ENCODE data around the gene CFAP20DC. TPM values are rescaled to one million over a fixed set of nuclear protein-coding genes. Genes with fewer than 3 reads are reported as not detected.

CFAP20DC gene
- total and polyA plus RNA-seq, 2 of the 8 experiments (the other 6 are each of a cell fraction or from before 2014, with no cell fraction given): 2.2 to 2.8 TPM

GRCh38 chr3:58766587-58767282 lies 283.1 kb downstream of the CFAP20DC start:
- no peak overlapping the region for H3K23ac ChIP-seq (ENCODE audit: insufficient read length)
- 92% methylated on average over 9 of the region's 9 CpGs; no CpG with 5 or more reads in 1 of the 2 experiments for WGBS, 2 experiments (ENCODE audit: extremely low coverage in 1 of 2, insufficient coverage in 1 of 2, insufficient read length in 1 of 2, insufficient replicate concordance in 2 of 2, low coverage in 1 of 2, low lambda C conversion rate in 2 of 2, missing lambda C conversion rate in 1 of 2)

More at GRCh38 chr3:58766587-58767282, 283.1 kb downstream of the CFAP20DC start:
- POLR2A ChIA-PET (ENCODE audit: partially characterized antibody): no interaction called here
- Histone ChIP-seq H2BK120ac (replicated peaks; ENCODE audit: low read depth, low read length) (no peak overlapping the region), H3K56ac (replicated peaks; ENCODE audit: insufficient read length, low read depth, low read length) (no peak overlapping the region), H3K36me3 (ENCODE audit: control insufficient read depth in 2 of 4, insufficient read depth in 4 of 4, low read length in 3 of 4) (peaks cover 0 to 6% (median 0%) of the 10 kb centered on the region in 4 experiments; a peak in 2 of 8 replicates), H3K14ac (ENCODE audit: insufficient read length) (no peak overlapping the region), H4K91ac (replicated peaks; ENCODE audit: insufficient read length, low read length) (no peak overlapping the region), H3K79me1 (ENCODE audit: low read depth, low read length) (no peaks in the 10 kb centered on the region), H4K5ac (ENCODE audit: insufficient read length, low read depth, low read length) (no peak overlapping the region), H3K27me3 (replicated peaks in 1 of 4; ENCODE audit: control insufficient read depth in 3 of 4, extremely low read depth in 1 of 4, insufficient read depth in 3 of 4, low read length in 3 of 4) (no peaks in the 10 kb centered on the region), H3K9me3 (ENCODE audit: insufficient read depth in 2 of 2, low read depth in 1 of 2, low read length in 1 of 2) (peaks cover 18% of the 10 kb centered on the region in 2 experiments), H3K4me2 (ENCODE audit: insufficient read depth in 1 of 2, low read depth in 2 of 2, low read length in 2 of 2) (no peak overlapping the region), H2AFZ (ENCODE audit: low read length) (no peak overlapping the region), H2AK5ac (ENCODE audit: low read depth, low read length) (no peak overlapping the region), H3K4me1 (replicated peaks in 1 of 4; ENCODE audit: control insufficient read depth in 3 of 4, insufficient read depth in 4 of 4, low read length in 3 of 4) (no peaks in the 10 kb centered on the region), H3K79me2 (ENCODE audit: control insufficient read depth in 1 of 2, insufficient read depth in 2 of 2, low read length in 2 of 2) (no peaks in the 10 kb centered on the region), H4K20me1 (replicated peaks in 1 of 2; ENCODE audit: control insufficient read depth in 1 of 2, insufficient read depth in 2 of 2, low read length in 2 of 2) (no peaks in the 10 kb centered on the region), H2BK20ac (ENCODE audit: low read length) (no peak overlapping the region), H2BK5ac (ENCODE audit: low read depth, low read length) (no peak overlapping the region), H3K4me3 (ENCODE audit: extremely low read depth in 1 of 4, insufficient read depth in 2 of 4, low read depth in 3 of 4, low read length in 4 of 4) (no peak overlapping the region), H3K9ac (replicated peaks in 1 of 4; ENCODE audit: extremely low read depth in 1 of 4, low read depth in 3 of 4, low read length in 3 of 4) (no peak overlapping the region), H3K23me2 (ENCODE audit: low read depth, low read length) (no peaks in the 10 kb centered on the region), H3K27ac (ENCODE audit: low read depth, low read length) (no peak overlapping the region), H3K18ac (ENCODE audit: extremely low read depth, low read length) (no peak overlapping the region), H2BK12ac (ENCODE audit: low read depth, low read length) (no peak overlapping the region), H2BK15ac (ENCODE audit: low read length) (no peak overlapping the region), H3K4ac (replicated peaks; ENCODE audit: insufficient read length, low read depth, low read length) (no peak overlapping the region), H4K8ac (ENCODE audit: extremely low read depth, insufficient read depth, low read length) (no peak overlapping the region)
- DNase-seq (ENCODE audit: low read depth in 1 of 2, low spot score in 2 of 2) (no peak), FAIRE-seq (no peak)
- CTCF ChIA-PET (ENCODE audit: partially characterized antibody): interaction anchor here (2.3 kb wide), 1 partner anchor 10 kb away, joined by 7 read pairs; no protein-coding TSS in a partner anchor
- TF ChIP-seq SP4 (IDR thresholded peaks at IDR 0.05; ENCODE audit: low read length) (no peak), RFX5 (IDR thresholded peaks at IDR 0.05; ENCODE audit: borderline replicate concordance, low read depth, low read length) (no peak), EGR1 (IDR thresholded peaks at IDR 0.05; ENCODE audit: borderline replicate concordance, low read depth, low read length) (no peak), RBBP5 (IDR thresholded peaks at IDR 0.05; ENCODE audit: borderline replicate concordance, low read depth, low read length) (no peak), SP2 (IDR thresholded peaks at IDR 0.05; ENCODE audit: low read length) (no peak), TAF7 (optimal IDR thresholded peaks at IDR 0.05; ENCODE audit: borderline replicate concordance, low read depth, low read length) (no peak), KDM5A (IDR thresholded peaks at IDR 0.05; ENCODE audit: low read length) (no peak)

All from H1 (cell line).